IPS-20b (cell line): ENCODE data around the gene SNX19.
A peak's percentile ranks its signal among the peaks of the same experiment; 100 is the strongest.

Source experiments
- H3K27ac ChIP-seq: one replicate; pipeline ENCODE4 v1.5.1; 2013; ENCODE audit warnings: low read length
- H3K27me3 ChIP-seq: 2 replicates; pipeline ENCODE4 v1.6.1; 2013; ENCODE audit warnings: mild to moderate bottlenecking, low read length, inconsistent platforms; ENCODE audit not compliant: insufficient read depth
- H3K36me3 ChIP-seq: 2 replicates; pipeline ENCODE4 v1.6.1; 2013; ENCODE audit warnings: low read depth, mild to moderate bottlenecking, inconsistent platforms, low read length, moderate library complexity; ENCODE audit not compliant: insufficient read depth
- H3K4me1 ChIP-seq: 2 replicates; pipeline ENCODE4 v1.6.1; 2013; ENCODE audit warnings: mild to moderate bottlenecking, control low read depth, inconsistent platforms, low read length, moderate library complexity; ENCODE audit not compliant: insufficient read depth
- H3K4me3 ChIP-seq: 2 replicates; pipeline ENCODE4 v1.5.1; 2013; ENCODE audit warnings: mild to moderate bottlenecking, low read length, inconsistent platforms
- H3K9ac ChIP-seq: 2 replicates; pipeline ENCODE4 v1.6.1; 2013; ENCODE audit warnings: low read depth, mild to moderate bottlenecking, inconsistent platforms, low read length, moderate library complexity
- H3K9me3 ChIP-seq: 2 replicates; pipeline ENCODE4 v1.6.1; 2013; ENCODE audit warnings: mild to moderate bottlenecking, low read depth, low read length, inconsistent platforms; ENCODE audit not compliant: insufficient read depth

The SNX19 gene, protein sequence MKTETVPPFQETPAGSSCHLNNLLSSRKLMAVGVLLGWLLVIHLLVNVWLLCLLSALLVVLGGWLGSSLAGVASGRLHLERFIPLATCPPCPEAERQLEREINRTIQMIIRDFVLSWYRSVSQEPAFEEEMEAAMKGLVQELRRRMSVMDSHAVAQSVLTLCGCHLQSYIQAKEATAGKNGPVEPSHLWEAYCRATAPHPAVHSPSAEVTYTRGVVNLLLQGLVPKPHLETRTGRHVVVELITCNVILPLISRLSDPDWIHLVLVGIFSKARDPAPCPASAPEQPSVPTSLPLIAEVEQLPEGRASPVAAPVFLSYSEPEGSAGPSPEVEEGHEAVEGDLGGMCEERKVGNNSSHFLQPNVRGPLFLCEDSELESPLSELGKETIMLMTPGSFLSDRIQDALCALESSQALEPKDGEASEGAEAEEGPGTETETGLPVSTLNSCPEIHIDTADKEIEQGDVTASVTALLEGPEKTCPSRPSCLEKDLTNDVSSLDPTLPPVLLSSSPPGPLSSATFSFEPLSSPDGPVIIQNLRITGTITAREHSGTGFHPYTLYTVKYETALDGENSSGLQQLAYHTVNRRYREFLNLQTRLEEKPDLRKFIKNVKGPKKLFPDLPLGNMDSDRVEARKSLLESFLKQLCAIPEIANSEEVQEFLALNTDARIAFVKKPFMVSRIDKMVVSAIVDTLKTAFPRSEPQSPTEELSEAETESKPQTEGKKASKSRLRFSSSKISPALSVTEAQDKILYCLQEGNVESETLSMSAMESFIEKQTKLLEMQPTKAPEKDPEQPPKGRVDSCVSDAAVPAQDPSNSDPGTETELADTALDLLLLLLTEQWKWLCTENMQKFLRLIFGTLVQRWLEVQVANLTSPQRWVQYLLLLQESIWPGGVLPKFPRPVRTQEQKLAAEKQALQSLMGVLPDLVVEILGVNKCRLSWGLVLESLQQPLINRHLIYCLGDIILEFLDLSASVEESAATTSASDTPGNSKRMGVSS

GRCh38 chr11:130916238-130916855, at the start of gene SNX19:
Gene SNX19, minus strand, starts transcription at chr11:130916479. Its CDS starts 540 bp downstream, at chr11:130915939.
- Histone ChIP-seq H3K9ac (peak within 1 kb of the TSS; percentile 84; the same call in 1 of the 2 replicates), H3K9me3 (no peaks in the 10 kb centered on the region), H3K27me3 (peaks cover 18% of the 10 kb centered on the region), H3K27ac (no peak within 1 kb of the TSS), H3K36me3 (peaks cover 20% of the 10 kb centered on the region; the same call in 1 of the 2 replicates), H3K4me3 (peak within 1 kb of the TSS; percentile 94), H3K4me1 (peaks cover 15% of the 10 kb centered on the region; the same call in 1 of the 2 replicates)

DNA sequence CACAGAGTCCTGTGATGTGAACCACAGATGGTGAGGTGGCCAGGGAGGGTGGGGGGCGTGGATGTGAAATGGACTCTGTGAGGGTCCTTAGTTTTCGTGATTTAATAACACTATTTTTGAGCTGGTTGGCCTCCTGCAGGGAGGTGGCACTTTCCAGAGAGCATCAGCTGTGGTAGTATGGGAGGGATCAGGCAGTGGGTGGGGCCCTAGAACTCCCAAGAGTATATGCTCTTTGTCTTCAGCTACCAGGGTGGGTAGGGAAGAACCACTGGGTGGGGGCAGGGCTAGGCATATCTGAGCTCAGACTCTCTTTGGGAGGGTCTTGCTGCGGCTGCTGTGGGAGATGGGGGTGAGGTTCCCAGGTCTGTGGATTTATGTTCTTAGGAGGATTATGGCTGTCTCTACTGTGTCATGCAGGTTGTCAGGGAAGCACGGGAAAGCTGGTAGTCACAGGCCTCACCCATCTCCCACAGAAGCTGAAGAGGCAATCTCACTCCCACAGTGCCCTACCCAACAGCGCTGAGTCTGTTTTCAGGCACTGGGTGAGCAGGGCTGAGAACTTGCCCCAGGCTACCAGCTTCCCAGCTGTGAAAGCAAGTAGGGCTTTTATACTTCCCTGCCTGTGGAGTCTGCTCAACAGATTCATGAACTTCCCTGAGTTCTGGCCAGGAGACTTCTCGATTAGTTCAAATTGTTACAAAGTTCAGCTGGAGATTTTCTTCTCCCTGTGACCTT, 47.9 kb upstream of the SNX19 start:
- H3K36me3 ChIP-seq = no peaks in the 10 kb centered on the region
- H3K9ac ChIP-seq = no peak overlapping the region
- H3K4me1 ChIP-seq = no peaks in the 10 kb centered on the region
- H3K9me3 ChIP-seq = peaks cover 8% of the 10 kb centered on the region; the same call in 1 of the 2 replicates
- no peak overlapping the region for H3K27ac ChIP-seq
- H3K4me3 ChIP-seq = no peak overlapping the region
- no peaks in the 10 kb centered on the region for H3K27me3 ChIP-seq

GRCh38 chr11:130947889-130948288, 31.6 kb upstream of the SNX19 start:
- Histone ChIP-seq H3K4me1 (no peaks in the 10 kb centered on the region), H3K27ac (no peak overlapping the region), H3K4me3 (no peak overlapping the region), H3K9me3 (no peaks in the 10 kb centered on the region), H3K27me3 (no peaks in the 10 kb centered on the region), H3K36me3 (no peaks in the 10 kb centered on the region), H3K9ac (no peak overlapping the region)

- Histone ChIP-seq H3K27ac (no peak overlapping the region), H3K36me3 (no peaks in the 10 kb centered on the region), H3K4me3 (no peak overlapping the region), H3K27me3 (no peaks in the 10 kb centered on the region), H3K9ac (no peak overlapping the region), H3K4me1 (no peaks in the 10 kb centered on the region), H3K9me3 (no peaks in the 10 kb centered on the region)
These were observed 31.2 kb upstream of the SNX19 start for GRCh38 chr11:130947481-130947880.

DNA sequence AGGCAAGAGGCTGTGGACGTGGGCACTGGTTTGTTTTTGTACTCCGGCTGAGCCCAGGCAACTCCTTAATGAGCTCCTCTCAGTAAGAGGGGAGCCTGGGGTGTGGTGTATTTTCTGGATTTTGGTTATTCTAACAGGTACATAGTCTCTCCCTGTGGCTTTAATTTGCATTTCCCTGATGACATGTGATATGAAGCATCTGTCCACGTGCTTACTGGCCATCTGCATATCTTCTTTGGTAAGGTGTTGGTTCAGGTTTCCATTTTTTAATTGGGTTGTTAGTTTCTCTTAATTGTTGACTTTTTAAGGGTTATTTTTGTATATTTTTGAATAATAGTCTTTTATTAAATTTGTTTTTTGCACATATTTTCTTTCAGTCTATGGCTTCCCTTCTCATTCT, 30.8 kb upstream of the SNX19 start:
- Histone ChIP-seq H3K27ac (no peak overlapping the region), H3K4me3 (no peak overlapping the region), H3K9me3 (no peaks in the 10 kb centered on the region), H3K4me1 (no peaks in the 10 kb centered on the region), H3K27me3 (no peaks in the 10 kb centered on the region), H3K9ac (no peak overlapping the region), H3K36me3 (no peaks in the 10 kb centered on the region)

GRCh38 chr11:130945896-130946295, 29.6 kb upstream of the SNX19 start:
- H3K27me3 ChIP-seq = no peaks in the 10 kb centered on the region
- H3K9me3 ChIP-seq = no peaks in the 10 kb centered on the region
- no peak overlapping the region for H3K9ac ChIP-seq
- H3K4me3 ChIP-seq = no peak overlapping the region
- H3K36me3 ChIP-seq = no peaks in the 10 kb centered on the region
- no peak overlapping the region for H3K27ac ChIP-seq
- no peaks in the 10 kb centered on the region for H3K4me1 ChIP-seq

DNA sequence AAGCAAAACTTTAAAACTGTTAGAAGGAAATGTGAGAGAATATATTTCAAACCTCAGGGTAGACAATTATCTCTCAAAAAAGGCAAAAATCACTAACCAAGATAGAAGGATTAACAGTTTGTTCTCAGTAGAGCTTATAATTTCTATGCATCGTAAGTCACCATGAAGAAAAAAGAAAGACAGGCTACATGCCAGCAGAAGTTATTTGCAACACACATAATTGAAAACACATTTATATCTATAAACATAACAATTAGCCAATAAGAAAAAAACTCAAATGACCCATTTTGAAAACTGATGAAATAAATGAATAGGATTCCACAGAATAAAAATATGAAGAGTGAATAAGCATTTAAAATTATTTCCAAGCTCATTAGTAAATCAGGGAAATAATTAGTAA, 24.4 kb upstream of the SNX19 start:
- H3K36me3 ChIP-seq = no peaks in the 10 kb centered on the region
- H3K27me3 ChIP-seq = no peaks in the 10 kb centered on the region; the same call in 1 of the 2 replicates
- H3K4me3 ChIP-seq = no peak overlapping the region
- H3K4me1 ChIP-seq = no peaks in the 10 kb centered on the region
- H3K9me3 ChIP-seq = no peaks in the 10 kb centered on the region
- H3K27ac ChIP-seq = no peak overlapping the region
- no peak overlapping the region for H3K9ac ChIP-seq

DNA sequence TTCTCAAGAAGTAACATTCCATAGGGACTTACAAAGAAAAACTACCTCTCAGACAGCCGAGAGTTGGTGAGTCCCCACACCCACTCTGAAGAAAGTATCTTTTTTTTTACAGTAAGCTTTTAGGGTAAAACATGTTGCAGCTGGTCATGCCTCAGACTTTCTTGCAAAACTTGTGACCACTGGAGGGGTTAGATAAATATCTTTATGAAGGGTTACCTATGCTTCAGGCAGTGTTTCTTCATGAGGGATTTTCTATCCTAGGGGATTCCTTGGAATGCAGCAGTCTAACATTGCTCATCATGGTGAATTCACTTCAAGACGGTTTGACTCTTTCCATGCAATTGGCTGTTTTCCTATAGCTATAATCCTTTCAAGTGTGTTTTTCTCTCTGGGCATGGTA, 20.8 kb upstream of the SNX19 start:
- Histone ChIP-seq H3K9me3 (no peaks in the 10 kb centered on the region), H3K9ac (no peak overlapping the region), H3K27me3 (no peaks in the 10 kb centered on the region; the same call in 1 of the 2 replicates), H3K27ac (no peak overlapping the region), H3K36me3 (no peaks in the 10 kb centered on the region), H3K4me1 (no peaks in the 10 kb centered on the region), H3K4me3 (no peak overlapping the region)

- no peak overlapping the region for H3K4me3 ChIP-seq
- H3K9me3 ChIP-seq = no peaks in the 10 kb centered on the region
- H3K36me3 ChIP-seq = no peaks in the 10 kb centered on the region
- no peak overlapping the region for H3K9ac ChIP-seq
- H3K27me3 ChIP-seq = no peaks in the 10 kb centered on the region
- H3K27ac ChIP-seq = no peak overlapping the region
- no peaks in the 10 kb centered on the region for H3K4me1 ChIP-seq
These were observed 15.9 kb upstream of the SNX19 start for GRCh38 chr11:130932086-130932712.

DNA sequence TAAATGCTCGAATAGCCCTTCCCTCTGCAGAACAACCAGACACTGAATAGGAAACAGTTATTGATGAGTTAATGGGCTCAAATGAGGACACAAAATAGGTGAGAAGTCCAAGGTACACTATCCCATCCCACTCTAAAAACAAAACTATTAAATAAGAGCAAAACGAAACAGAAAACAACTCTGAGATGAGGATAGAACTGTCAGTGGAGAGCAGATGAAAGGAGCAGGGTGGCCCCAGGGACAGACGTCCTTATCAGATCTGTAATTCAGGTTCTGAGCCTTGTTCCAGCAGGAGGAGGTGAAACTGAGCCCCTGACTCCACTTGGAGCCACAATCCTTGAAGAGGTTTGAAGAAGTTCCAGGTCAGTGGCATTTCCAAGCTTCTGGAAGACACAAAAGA, 8.5 kb upstream of the SNX19 start:
- Histone ChIP-seq H3K27ac (no peak overlapping the region), H3K27me3 (no peaks in the 10 kb centered on the region), H3K4me1 (peaks cover 10% of the 10 kb centered on the region; the same call in 1 of the 2 replicates), H3K9ac (no peak overlapping the region), H3K9me3 (no peaks in the 10 kb centered on the region), H3K36me3 (no peaks in the 10 kb centered on the region), H3K4me3 (no peak overlapping the region)
